CD4-positive, alpha-beta T cell treated with Interleukin-6 for 4 hours (primary cell): ENCODE results near the gene PDK2.

Source experiments
- DNase-seq: peaks from one replicate; pipeline ENCODE4 v3.0.0-alpha.2; 2020; ENCODE audit warnings: mixed read lengths

Gene PDK2

GRCh38 chr17:50102164-50102991, 7.2 kb downstream of the PDK2 start:
- no peak for DNase-seq

DNA sequence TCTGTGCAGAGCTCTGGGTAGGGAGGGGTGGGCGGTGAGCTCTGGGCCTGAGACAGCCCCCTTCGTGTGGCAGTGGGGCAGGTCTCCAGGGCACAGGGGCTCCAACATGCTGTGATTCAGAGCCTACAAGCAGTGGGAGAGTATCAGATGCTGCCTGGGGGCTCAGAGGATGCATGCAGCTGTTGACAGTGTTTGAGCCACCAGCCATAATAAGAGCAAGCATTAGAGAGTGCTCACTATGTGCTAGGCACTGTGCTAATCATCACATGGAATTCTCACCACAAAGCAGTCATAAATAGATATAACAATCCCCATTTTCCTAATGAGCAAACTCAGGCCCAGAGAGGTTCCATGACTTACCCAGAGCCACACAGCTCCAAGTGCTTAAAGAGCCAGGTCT, 8.1 kb downstream of the PDK2 start:
- DNase-seq = no peak

- no peak for DNase-seq
Measured at GRCh38 chr17:50103941-50104340, 8.8 kb downstream of the PDK2 start.

- no peak for DNase-seq
Measured at GRCh38 chr17:50105811-50106210, 10.7 kb downstream of the PDK2 start.

DNA sequence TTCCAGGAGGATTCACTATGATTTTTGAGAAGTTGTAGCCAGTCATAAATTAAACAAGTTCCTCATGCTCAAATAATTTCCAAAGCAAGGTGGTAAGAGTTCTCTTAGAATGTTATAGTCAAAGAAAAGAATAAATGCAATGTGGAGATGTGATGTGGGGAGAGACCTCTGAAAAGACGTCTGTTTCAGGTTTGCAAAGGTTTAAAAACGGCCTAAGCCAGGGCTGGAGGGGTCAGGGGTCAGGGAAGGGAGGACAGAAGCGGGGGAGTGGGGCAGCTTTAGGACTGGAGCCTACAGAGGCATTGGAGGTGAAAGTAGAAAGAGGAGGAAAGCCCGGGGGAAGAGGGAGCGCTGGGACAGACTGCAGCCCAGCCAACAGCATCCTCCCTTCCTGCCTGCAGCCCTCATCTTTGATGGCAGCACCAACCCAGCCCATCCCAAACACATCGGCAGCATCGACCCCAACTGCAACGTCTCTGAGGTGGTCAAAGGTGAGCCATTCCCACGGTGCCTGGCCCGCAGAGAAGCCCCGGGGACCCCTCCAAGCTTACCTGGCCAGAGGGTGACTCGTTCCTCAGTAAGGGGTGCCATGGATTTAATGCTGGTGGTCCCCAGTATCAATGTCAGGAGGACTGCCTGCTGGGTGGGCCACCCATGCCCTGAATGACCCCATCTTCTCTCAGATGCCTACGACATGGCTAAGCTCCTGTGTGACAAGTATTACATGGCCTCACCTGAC, 11.4 kb downstream of the PDK2 start:
- no peak for DNase-seq

DNA sequence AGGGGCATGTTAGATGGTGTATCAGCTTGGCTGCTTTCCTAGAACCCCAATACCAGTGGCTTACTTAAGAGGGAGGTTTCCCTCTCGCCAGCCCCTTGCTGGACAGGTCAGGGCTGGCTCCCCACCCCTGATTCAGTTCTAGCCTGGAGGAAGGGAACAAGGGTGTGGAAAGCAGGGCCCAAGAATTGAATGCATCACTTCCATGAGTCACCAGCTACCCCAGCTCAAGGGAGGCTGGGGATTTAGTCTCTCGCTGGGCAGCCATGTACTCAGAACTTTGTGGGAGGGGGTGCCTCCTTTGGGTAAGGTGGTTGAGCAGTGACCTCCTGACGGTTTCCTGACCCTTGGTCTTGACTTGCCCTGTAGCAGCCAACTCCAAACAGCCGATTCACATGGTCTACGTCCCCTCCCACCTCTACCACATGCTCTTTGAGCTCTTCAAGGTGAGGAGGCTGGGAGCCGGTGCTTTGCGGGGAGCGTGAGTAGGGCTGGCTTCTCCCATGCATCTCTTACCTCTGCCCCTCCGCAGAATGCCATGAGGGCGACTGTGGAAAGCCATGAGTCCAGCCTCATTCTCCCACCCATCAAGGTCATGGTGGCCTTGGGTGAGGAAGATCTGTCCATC, 12.8 kb downstream of the PDK2 start:
- no peak for DNase-seq

DNA sequence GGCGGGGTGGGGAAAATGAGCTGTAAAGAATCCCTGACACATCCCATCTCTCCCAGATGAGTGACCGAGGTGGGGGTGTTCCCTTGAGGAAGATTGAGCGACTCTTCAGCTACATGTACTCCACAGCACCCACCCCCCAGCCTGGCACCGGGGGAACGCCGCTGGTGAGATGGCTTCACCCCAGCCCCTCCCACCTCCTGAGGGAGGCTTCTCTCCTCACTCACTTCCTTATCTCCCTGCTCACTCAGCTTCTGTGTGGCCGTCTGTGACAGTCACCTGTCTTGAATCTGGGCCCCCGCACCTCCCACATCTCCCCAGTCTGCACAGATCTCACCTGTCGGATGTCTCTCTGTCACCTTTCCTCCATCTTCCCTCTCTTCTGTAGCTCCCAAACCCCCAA, 13.4 kb downstream of the PDK2 start:
- DNase-seq = no peak

DNA sequence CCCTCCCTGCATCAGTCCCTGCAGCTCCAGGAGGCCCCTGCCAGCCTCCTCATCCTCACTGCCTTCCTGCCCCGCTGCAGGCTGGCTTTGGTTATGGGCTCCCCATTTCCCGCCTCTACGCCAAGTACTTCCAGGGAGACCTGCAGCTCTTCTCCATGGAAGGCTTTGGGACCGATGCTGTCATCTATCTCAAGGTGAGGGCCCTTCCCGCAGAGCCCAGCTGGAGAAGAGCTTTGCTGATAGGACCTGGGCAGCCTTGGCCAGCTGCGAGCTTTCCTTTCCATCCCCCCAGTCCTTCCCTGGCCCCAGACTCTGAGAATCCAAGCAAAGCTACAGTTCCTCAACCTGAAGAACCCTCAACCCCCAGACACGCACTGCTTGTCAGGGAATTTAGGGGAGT, 14.1 kb downstream of the PDK2 start:
- DNase-seq = no peak

- no peak for DNase-seq
Measured at GRCh38 chr17:50109785-50110184, 14.6 kb downstream of the PDK2 start.

DNA sequence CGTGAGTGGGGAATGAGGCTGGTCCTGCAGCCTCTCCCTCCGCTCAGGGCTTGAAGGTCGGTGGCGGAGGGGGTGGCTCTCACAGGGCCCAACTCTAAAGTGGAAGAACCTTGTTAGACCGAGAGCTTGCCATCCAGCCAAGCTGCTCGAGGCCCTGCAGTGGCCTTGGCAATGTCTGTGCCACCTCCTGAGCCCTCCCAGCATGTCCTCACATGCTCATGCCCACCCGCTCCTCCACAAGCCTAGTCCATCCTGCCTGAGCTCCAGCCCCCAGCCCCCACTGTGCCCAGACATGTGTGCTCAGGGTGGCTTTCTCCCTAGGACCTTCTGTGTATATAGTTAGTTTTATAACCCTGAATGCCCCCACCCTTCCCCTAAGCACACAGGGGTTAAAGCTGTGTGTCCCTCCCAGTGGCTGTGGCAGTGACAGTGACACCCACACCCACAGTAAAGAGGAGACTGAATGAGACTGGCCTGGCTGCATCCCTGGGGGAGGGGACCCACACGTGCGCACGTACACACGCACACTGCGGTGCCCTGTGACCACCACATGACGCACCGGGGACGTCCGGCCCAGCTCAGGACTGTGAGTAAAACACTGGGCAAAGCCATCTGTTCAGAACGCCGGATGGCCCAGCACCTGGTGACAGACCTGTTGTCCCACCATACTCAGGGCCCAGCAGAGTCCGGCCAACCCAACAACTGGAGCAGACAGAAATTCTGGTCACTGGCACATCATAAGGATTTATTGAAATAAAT, 15.6 kb downstream of the PDK2 start:
- no peak for DNase-seq

- no peak for DNase-seq
Measured at GRCh38 chr17:50111673-50112655, 16.8 kb downstream of the PDK2 start.

DNA sequence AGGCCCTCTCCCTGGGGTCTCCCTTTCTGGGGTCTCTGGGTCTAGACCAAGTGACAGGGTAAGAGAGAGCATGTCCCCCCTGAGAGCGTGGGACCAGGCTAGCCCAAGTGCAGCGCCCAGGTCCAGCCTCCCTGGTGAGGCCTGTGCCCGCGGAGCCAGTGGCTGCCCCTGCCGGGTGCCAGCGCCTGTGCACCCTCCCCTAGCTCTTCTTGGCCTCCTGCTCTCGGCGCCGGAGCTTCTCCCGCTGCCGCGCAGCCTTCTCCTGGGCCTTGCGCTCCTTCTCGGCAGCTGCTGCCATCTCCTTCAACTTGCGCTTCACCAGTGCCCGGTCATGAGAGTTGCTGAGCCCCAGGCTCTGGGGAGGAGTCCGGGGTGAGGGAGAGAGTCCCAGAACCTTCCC, 17.5 kb downstream of the PDK2 start:
- no peak for DNase-seq

GRCh38 chr17:50113624-50114320, 18.6 kb downstream of the PDK2 start:
- no peak for DNase-seq

GRCh38 chr17:50114401-50114800, 19.2 kb downstream of the PDK2 start:
- DNase-seq = no peak

DNA sequence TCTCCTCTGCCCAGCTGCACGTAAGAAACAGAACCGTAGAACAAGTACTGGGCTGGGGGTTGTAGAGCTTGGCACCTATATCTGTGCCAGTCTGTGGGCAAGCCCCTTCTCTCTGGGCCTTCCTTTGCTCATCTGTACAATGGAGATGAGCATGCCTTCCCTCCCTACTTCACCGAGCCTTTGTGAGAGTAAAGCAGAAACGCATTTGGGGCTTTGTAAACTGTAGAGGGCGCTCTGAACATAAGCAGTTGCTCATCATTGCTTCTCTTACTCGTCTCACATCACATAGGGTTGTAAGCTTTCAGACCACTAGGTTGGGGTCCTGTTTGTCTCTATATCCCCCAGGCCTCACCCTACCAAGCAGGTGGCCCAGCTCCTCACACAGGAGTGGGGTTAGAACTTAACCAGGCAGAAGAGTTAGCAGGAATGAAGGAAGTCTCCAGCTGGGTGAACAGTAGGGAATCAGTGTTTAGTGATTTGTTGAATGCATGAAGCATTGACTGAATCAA, 19.8 kb downstream of the PDK2 start:
- peak; percentile 46 for DNase-seq

DNA sequence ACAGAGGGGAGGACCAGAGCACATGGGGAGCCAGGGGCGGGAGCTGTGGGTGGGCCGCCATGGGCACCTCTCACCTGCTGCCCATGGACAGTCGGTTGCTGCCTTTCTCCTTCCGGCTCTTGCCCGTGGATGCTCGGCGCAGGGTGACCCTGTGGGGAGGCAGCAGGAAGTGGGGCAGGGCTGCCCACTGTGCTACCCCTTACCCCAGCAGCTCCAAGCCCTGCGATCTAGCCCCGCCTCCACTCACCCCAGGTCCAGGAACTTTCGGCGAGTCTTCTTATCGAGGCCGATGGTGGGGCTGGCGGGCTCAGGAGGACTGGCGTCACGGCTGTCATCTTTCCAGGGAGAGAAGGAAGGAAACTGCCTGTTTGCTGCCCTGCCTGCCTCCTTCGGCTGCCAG, 20.6 kb downstream of the PDK2 start:
- no peak for DNase-seq

DNA sequence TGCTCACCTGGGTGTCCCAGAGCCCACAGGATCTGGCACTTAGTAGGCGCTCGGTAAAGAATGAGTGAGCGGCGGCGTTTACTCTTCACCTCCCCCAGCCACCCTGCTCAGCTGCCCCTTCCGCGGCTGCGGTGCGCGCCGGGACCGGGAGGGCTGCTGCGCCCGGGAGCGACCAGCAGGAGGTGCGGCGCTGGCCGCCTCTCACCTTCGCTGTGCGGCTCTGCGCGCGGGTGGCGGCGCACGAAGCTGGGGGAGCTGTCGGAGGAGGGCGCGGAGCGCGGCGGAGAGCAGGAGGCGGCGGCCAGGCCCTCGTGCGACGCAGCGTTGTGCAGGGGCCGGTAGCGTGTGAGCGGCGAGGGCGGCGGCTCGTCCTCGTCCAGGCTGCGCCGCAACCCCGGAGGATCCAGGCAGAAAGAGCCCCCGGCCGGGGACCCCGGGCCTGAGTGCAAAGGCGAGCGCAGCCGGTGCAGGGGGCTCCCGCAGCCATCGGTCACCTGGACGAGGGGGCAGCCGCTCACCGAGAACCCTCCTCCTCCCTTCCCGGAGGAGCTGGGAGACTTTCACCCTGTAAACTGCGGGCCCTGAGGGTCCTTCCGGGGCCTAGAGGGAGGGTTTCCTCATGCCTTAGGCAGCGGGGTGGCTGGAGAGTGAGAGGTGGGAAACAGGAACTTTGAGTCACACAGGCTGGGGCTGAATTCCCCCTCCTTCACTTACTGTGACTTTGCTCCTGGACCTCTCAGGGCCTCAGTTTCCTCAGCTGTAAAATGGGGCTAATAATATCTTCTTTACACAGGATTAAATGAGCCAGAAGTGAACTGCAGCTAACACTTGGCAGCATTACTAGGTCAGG, 22.3 kb downstream of the PDK2 start:
- peak; percentile 71 for DNase-seq

DNA sequence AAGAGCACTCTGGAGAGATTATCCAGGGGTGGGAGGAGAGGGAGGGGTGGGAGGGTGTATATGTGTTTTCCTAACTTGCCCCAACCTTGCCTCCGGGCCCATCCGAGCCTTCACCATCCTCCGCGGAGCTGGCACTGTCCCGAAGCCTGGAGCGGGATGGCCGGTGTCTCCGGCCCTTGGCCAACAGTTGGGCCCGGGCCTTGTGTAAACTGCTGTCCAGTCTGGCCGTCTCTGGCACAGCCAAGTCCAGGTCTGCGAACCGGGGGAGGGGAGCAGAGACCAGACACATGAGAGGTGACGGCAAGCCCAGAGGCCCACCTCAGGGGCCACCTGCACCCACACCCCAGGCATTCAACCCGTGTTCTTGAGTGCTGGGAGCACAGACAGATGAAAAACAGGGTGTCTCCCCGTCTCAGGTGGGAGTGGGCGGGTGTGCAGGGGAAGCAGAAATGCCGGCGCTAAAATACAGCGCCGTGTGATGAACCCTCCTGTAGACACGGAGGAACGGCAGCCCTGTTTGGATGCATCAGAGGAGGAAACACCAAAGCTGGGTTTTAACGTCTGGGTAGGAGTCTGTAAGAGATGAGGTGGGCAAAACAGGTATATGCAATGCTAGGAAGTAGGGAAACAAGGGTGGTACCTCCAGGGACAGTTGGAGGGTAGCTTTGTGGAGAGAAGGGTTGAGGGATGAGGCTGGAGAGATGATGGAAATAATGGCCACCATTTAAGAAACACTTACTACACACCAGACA, 23.1 kb downstream of the PDK2 start:
- DNase-seq = no peak

DNA sequence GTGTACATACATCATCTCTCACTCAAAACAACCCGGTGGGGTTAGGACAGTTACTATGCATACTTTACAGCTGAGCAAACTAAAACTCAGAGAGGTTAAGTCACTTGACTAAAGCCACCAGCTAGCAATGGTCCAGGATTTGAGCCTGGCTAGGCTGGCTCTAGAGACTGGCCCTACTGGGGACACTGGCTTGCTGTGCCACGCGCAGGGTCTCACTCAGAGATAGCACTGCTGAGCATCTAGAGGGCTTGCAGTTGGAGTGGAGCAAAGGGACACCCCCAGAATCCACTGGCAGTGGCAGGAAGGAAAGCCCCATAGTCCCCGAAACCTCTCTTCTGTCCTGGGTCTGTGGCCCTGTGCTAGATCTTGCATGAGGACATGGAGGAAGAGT, 23.7 kb downstream of the PDK2 start:
- DNase-seq = no peak
